ENCODE results near the gene RANBP1. TPM values are rescaled to one million over a fixed set of nuclear protein-coding genes. Genes with fewer than 3 reads are reported as not detected.

RANBP1 gene
- total RNA-seq, 2 donors from 2014 or later: 71.2 to 266 TPM

DNA sequence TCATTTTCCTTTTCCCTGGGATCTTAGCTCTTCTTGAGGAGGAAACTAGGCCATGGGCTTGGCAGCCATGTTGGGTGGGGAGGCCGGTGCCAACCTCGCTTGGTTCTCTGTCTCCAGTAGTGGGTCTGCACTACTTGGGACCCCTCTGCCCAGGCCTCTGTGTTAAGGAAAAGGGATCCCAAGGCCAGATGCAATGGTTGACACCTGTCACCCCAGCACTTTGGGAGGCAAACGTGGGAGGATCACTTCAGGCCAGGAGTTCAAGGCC lies 13.8 kb downstream of the RANBP1 start:
- no peak for DNase-seq
- Histone ChIP-seq H3K4me3 (no peak overlapping the region), H3K27ac (no peak overlapping the region), H3K9me3 (no peaks in the 10 kb centered on the region), H3K27me3 (no peaks in the 10 kb centered on the region), H3K9ac (ENCODE audit: low read depth in 2 of 2, low read length in 2 of 2) (no peak overlapping the region), H3K36me3 (peaks cover 4% of the 10 kb centered on the region), H3K4me1 (peaks cover 10% of the 10 kb centered on the region)
- TF ChIP-seq, protein P1, sequence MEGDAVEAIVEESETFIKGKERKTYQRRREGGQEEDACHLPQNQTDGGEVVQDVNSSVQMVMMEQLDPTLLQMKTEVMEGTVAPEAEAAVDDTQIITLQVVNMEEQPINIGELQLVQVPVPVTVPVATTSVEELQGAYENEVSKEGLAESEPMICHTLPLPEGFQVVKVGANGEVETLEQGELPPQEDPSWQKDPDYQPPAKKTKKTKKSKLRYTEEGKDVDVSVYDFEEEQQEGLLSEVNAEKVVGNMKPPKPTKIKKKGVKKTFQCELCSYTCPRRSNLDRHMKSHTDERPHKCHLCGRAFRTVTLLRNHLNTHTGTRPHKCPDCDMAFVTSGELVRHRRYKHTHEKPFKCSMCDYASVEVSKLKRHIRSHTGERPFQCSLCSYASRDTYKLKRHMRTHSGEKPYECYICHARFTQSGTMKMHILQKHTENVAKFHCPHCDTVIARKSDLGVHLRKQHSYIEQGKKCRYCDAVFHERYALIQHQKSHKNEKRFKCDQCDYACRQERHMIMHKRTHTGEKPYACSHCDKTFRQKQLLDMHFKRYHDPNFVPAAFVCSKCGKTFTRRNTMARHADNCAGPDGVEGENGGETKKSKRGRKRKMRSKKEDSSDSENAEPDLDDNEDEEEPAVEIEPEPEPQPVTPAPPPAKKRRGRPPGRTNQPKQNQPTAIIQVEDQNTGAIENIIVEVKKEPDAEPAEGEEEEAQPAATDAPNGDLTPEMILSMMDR (IDR thresholded peaks at IDR 0.05): no peak
- intact Hi-C loops (cut with DNase I): no loop called here

DNA sequence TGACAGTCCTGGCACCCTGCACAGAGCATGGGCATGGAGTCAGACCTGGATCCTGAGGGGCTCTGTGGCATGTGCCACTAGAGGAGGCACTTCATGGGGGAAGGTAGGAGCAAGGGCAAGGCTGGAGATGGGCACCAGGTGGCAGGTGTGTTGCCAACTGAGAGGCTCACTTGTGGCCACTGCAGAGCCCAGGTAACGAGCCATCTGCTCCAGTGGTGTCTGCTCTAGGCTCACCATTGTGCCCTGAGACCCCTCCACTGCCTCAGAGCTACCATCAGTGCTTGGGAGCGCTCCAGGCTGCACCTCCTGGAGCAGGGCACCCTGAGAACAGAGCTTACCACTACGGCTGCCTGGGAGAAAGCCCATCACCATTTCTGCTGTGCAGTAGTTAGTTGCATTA lies 14.4 kb downstream of the RANBP1 start:
- no peak overlapping the region for H3K4me3 ChIP-seq
- intact Hi-C loops (cut with DNase I): no loop called here
- TF ChIP-seq, protein P1 (IDR thresholded peaks at IDR 0.05): no peak

DNA sequence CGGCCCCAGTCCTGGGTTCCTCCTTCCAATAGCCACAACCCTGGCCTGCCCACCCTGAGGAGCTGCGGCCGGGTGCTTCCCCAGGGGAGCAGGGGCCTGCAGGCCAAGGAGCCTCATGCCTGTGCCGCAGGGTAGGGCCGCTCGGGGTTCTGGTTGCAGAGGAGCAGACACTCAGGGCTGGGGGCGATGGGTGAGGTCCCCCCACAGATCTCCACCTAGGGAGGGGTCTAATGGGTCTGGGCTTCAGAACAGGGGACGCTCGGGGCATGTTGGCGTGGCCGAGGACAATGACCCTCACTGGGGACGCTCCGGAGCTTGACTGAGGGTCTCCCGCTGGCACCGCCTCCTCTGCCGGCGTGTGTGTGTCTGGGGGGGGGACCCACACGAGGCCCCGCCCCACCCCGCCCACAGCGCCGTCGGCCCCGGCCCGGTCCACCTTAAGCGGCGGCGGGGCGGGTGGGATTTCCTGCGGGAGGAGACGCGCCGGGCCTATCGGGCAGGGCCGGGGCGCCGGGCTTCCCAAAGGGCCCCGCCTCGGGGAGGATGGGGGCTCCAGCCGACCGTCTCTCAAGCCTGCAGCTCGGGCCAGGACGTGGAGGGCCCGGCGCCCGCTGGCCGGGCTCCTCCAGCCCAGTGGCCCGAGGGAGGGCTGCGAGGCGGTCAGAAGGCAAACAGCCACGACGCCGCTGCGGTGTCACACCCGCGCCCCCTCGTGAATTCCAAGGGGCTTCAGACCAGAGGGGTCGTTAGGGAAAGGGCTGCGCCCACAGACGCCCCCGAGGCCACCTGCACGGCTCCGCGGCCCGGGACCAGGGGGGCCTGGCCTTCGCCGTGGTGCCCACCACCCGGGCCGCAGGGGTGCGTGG lies 15.1 kb downstream of the RANBP1 start:
- H3K36me3 ChIP-seq: no peaks in the 10 kb centered on the region
- intact Hi-C loops (cut with DNase I): no loop called here
- H3K9me3 ChIP-seq: no peaks in the 10 kb centered on the region
- peak overlapping the region; percentile 95 for H3K4me3 ChIP-seq
- peaks cover 10% of the 10 kb centered on the region for H3K4me1 ChIP-seq
- H3K27me3 ChIP-seq: no peaks in the 10 kb centered on the region
- peak overlapping the region; percentile 66 to 96 for H3K9ac ChIP-seq (ENCODE audit: low read depth in 2 of 2, low read length in 2 of 2)
- TF ChIP-seq, protein P1 (IDR thresholded peaks at IDR 0.05): no peak
- peak; percentile 80 for DNase-seq
- peak overlapping the region; percentile 89 for H3K27ac ChIP-seq

More for the DNA sequence above, 14.4 kb downstream of the RANBP1 start:
- no peaks in the 10 kb centered on the region for H3K27me3 ChIP-seq
- H3K9me3 ChIP-seq: no peaks in the 10 kb centered on the region
- no peak overlapping the region for H3K27ac ChIP-seq
- peak overlapping the region in 1 of 2 donors; percentile 24 for H3K9ac ChIP-seq (ENCODE audit: low read depth in 2 of 2, low read length in 2 of 2)
- no peak for DNase-seq
- H3K4me1 ChIP-seq: peaks cover 10% of the 10 kb centered on the region
- peaks cover 4% of the 10 kb centered on the region for H3K36me3 ChIP-seq

DNA sequence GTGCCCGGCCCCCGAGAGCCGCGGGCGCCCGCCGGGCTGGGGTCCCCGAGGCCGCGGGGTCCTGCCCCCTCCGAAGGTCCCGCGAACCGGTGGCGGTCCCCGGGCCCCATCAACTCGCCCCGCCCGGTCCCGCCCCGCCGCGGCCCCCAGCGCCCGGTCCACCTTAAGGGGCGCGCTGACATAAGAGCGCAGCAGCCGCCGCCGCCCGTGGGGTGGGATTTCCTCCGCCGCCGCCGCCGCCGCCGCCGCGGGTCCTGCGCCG lies 15.6 kb downstream of the RANBP1 start, which contains the start of gene ZDHHC8:
ZDHHC8 (plus strand) TSS at position 208 of the 262 bp plus-strand sequence. CDS start 144 bp downstream, outside the sequence.
- Histone ChIP-seq H3K36me3 (no peaks in the 10 kb centered on the region), H3K4me3 (peak within 1 kb of the TSS; percentile 95), H3K27ac (peak within 1 kb of the TSS; percentile 89), H3K9me3 (no peaks in the 10 kb centered on the region), H3K4me1 (peaks cover 10% of the 10 kb centered on the region), H3K27me3 (no peaks in the 10 kb centered on the region), H3K9ac (ENCODE audit: low read depth in 2 of 2, low read length in 2 of 2) (peak within 1 kb of the TSS; percentile 74 to 96)
- intact Hi-C loops (cut with DNase I): no loop called here
- DNase-seq: no peak
- TF ChIP-seq, protein P1 (IDR thresholded peaks at IDR 0.05): no peak

DNA sequence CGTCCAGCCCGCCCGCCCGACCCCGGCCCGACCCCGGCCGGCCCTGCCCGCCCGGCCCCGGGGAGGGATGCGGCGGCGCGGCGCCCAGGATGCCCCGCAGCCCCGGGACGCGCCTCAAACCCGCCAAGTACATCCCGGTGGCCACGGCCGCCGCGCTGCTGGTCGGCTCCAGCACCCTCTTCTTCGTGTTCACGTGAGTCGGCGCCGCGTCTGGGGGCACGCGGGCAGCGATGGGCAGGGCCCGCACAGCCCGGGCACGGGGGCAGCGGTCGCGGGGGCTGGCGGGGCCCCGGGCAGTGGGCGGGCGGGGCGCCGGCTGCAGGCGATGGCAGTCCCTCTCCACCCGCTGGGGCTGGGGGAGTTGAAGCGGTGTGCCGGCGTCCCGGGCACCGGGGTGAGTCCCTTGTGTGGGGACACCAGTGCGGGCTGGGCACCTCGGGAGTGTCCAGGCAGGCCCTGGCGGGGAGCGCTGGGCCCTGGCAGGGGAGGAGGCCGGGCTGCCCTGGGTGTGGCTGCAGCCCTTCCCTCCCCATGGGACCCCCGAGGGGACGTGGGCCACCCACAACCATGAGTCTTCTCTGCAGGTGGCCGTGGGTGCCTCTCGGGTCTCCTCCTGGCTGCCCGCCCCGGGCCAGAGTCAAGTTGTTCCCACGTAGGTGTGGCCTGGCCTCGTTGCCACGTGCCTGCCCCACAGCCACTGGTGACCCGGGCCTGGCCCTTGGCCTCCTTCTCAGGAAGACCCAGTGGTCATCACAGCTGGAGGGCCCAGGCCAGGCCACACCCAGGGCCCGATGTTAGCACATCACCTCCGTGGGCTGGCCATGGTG lies 16.2 kb downstream of the RANBP1 start:
- Histone ChIP-seq H3K27me3 (no peaks in the 10 kb centered on the region), H3K27ac (no peak overlapping the region), H3K9ac (ENCODE audit: low read depth in 2 of 2, low read length in 2 of 2) (peak overlapping the region; percentile 74 to 83), H3K4me1 (peaks cover 10% of the 10 kb centered on the region), H3K36me3 (no peaks in the 10 kb centered on the region), H3K4me3 (peak overlapping the region; percentile 91), H3K9me3 (no peaks in the 10 kb centered on the region)
- no peak for DNase-seq
- intact Hi-C loops (cut with DNase I): no loop called here
- TF ChIP-seq, protein P1 (IDR thresholded peaks at IDR 0.05): no peak
